Embryonic facial prominence (tissue), 1 donor: ENCODE results near the gene GTF2IRD1.
"Not testable (repeated sequence)": the region's sequence is repeated elsewhere in the genome, so short reads cannot be mapped to it uniquely, and the experiment has no call there.

Source experiments
- DNase-seq: peaks from one replicate; pipeline ENCODE4 v3.0.0-alpha.2; 2016; ENCODE audit errors: extremely low spot score

The GTF2IRD1 gene

GRCh38 chr7:74561898-74562613 is 108.3 kb downstream of the GTF2IRD1 start:
- no peak for DNase-seq

- DNase-seq, result not testable (repeated sequence)
Observed at GRCh38 chr7:74563639-74564038, 109.9 kb downstream of the GTF2IRD1 start.

- DNase-seq, result no peak
Observed at GRCh38 chr7:74567318-74567668, 113.6 kb downstream of the GTF2IRD1 start.

GRCh38 chr7:74568658-74569057 is 115.0 kb downstream of the GTF2IRD1 start:
- DNase-seq, result no peak

GRCh38 chr7:74569501-74570075 is 115.9 kb downstream of the GTF2IRD1 start:
- DNase-seq, result peak; percentile 77

GRCh38 chr7:74570533-74571156 is 116.9 kb downstream of the GTF2IRD1 start:
- DNase-seq, result no peak

- DNase-seq, result no peak
Observed at GRCh38 chr7:74572301-74572979, 118.7 kb downstream of the GTF2IRD1 start.

- no peak for DNase-seq
Observed at GRCh38 chr7:74573512-74573911, 119.8 kb downstream of the GTF2IRD1 start.

GRCh38 chr7:74575083-74575784 is 121.5 kb downstream of the GTF2IRD1 start:
- DNase-seq, result no peak

- no peak for DNase-seq
Observed at GRCh38 chr7:74575811-74576210, 122.1 kb downstream of the GTF2IRD1 start.

GRCh38 chr7:74579800-74580685 is 126.3 kb downstream of the GTF2IRD1 start:
- no peak for DNase-seq

- DNase-seq, result no peak
Observed at GRCh38 chr7:74581916-74582440, 128.3 kb downstream of the GTF2IRD1 start.

- DNase-seq, result no peak
Observed at GRCh38 chr7:74582447-74583039, 128.8 kb downstream of the GTF2IRD1 start.

- no peak for DNase-seq
Observed at GRCh38 chr7:74583630-74584029, 129.9 kb downstream of the GTF2IRD1 start.

GRCh38 chr7:74584160-74584954 is 130.7 kb downstream of the GTF2IRD1 start:
- no peak for DNase-seq

- DNase-seq, result no peak
Observed at GRCh38 chr7:74585844-74586243, 132.1 kb downstream of the GTF2IRD1 start.

GRCh38 chr7:74586258-74587175 is 132.8 kb downstream of the GTF2IRD1 start:
- DNase-seq, result no peak

GRCh38 chr7:74587435-74588126 is 133.9 kb downstream of the GTF2IRD1 start:
- DNase-seq, result no peak
